HepG2 (cell line): Measurements from ENCODE around the gene FANCD2OS. TPM values are rescaled to one million over a fixed set of nuclear protein-coding genes. Genes with fewer than 3 reads are reported as not detected.

Experiments
- ATAC-seq: fragments of 200-7000 bp; cut with Tn5 transposase; 3 replicates; pipeline ENCODE4 v1.9.1; 2020; ENCODE audit warnings: mild to moderate bottlenecking, moderate library complexity
- BruUV-seq: library from RNA; stranded (reverse); fragments of 400-500 nt; replicated peaks from 2 replicates; lab custom pipeline; 2021; lab: Mats Ljungman, UMichigan
- CTCF ChIA-PET: fragments of 300-600 bp; formaldehyde crosslinking; extraction: SDS; loops from one replicate; lab custom pipeline; 2021; ENCODE audit warnings: low total read pairs, inconsistent platforms, low intra/inter-chr PET ratio; lab: Yijun Ruan, JAX
- POLR2A ChIA-PET: fragments of 350-600 bp; sonication (Branson Sonifier 250); formaldehyde crosslinking; loops from one replicate; lab custom pipeline; 2020; ENCODE audit warnings: antibody characterized with exemption, inconsistent platforms; lab: Yijun Ruan, JAX
- DNase-seq: peaks from one replicate; pipeline ENCODE4 v3.0.0-alpha.2; 2015; ENCODE audit warnings: low spot score
- FAIRE-seq: peaks from 3 replicates; lab custom pipeline; 2011; peaks lifted over from hg19 to GRCh38; lab: Jason Lieb, UNC
- H2AFZ ChIP-seq: one replicate; pipeline ENCODE4 v1.6.1; 2011; ENCODE audit warnings: low read length, inconsistent platforms
- H3K27ac ChIP-seq: fragments of 300-600 bp; 3 replicates; pipeline ENCODE4 v1.8.0; 2011; ENCODE audit warnings: mixed run types, mild to moderate bottlenecking, mixed read lengths, low read length, inconsistent platforms; ENCODE audit not compliant: insufficient read depth; ENCODE audit errors: extremely low read length
- H3K27me3 ChIP-seq, 2 experiments: fragments of 200-600 bp in 1 of 2; 2 replicates in 1 of 2; 3 replicates in 1 of 2; pipeline versions ENCODE4 v1.6.0 to v1.8.0; 2011; ENCODE audit warnings: low read length in 2 of 2, mild to moderate bottlenecking in 2 of 2, moderate library complexity in 2 of 2, inconsistent platforms in 1 of 2; ENCODE audit not compliant: insufficient read depth in 2 of 2, control insufficient read depth in 1 of 2
- H3K36me3 ChIP-seq, 2 experiments: fragments of 200-600 bp in 1 of 2; replicated peaks in 1 of 2; 2 replicates in 1 of 2; 3 replicates in 1 of 2; pipeline versions ENCODE4 v1.5.1 to v1.8.0; 2011; ENCODE audit warnings: low read length in 2 of 2, inconsistent platforms in 1 of 2; ENCODE audit not compliant: insufficient read depth in 2 of 2, control insufficient read depth in 1 of 2
- H3K4me1 ChIP-seq: 2 replicates; pipeline ENCODE4 v1.5.1; 2012; ENCODE audit warnings: low read length, inconsistent platforms; ENCODE audit not compliant: insufficient read depth
- H3K4me2 ChIP-seq: 2 replicates; pipeline ENCODE4 v1.6.0; 2011; ENCODE audit warnings: low read depth, low read length, inconsistent platforms
- H3K4me3 ChIP-seq, 3 experiments: fragments of 200-600 bp in 1 of 3; sonication (generic), shearing (Covaris generic) in 1 of 3; replicated peaks in 1 of 3; 2 replicates each; pipeline ENCODE4 v1.5.1; 2011 to 2016; ENCODE audit warnings: low read length in 3 of 3, inconsistent platforms in 2 of 3, low read depth in 2 of 3, mild to moderate bottlenecking in 2 of 3, control low read depth in 1 of 3, mixed read lengths in 1 of 3; ENCODE audit not compliant: insufficient read depth in 1 of 3
- H3K79me2 ChIP-seq: one replicate; pipeline ENCODE4 v1.6.1; 2011; ENCODE audit warnings: low read length, inconsistent platforms; ENCODE audit not compliant: insufficient read depth
- H3K9ac ChIP-seq: 2 replicates; pipeline ENCODE4 v1.6.0; 2011; ENCODE audit warnings: mild to moderate bottlenecking, low read depth, low read length, inconsistent platforms; ENCODE audit not compliant: insufficient read depth
- H3K9me3 ChIP-seq: 2 replicates; pipeline ENCODE4 v1.5.1; 2012; ENCODE audit warnings: mild to moderate bottlenecking, low read length
- H4K20me1 ChIP-seq: 2 replicates; pipeline ENCODE4 v1.6.0; 2011; ENCODE audit warnings: inconsistent platforms, mild to moderate bottlenecking, low read length, moderate library complexity; ENCODE audit not compliant: insufficient read depth
- AGO2 ChIP-seq: fragments of 200-400 bp; formaldehyde crosslinking; optimal IDR thresholded peaks from 2 replicates; pipeline ENCODE3; 2017; ENCODE audit warnings: mild to moderate bottlenecking, low read depth, low read length, moderate library complexity
- HOXA9 ChIP-seq: sonication (generic); formaldehyde crosslinking; IDR thresholded peaks from 2 replicates; pipeline ENCODE4 v1.8.1; 2022; ENCODE audit warnings: missing genetic modification reagents, mild to moderate bottlenecking, moderate library complexity, borderline replicate concordance
- NFKB2 ChIP-seq: sonication (generic); formaldehyde crosslinking; IDR thresholded peaks from 2 replicates; pipeline ENCODE4 v1.4.0; 2020; ENCODE audit warnings: missing genetic modification reagents, borderline replicate concordance
- POLR2G ChIP-seq: fragments of 200-400 bp; formaldehyde crosslinking; IDR thresholded peaks from 2 replicates; pipeline ENCODE4 v1.6.1; 2018; ENCODE audit warnings: mild to moderate bottlenecking, low read depth, low read length, moderate library complexity
- ZNF10 ChIP-seq: sonication (generic); formaldehyde crosslinking; IDR thresholded peaks from 2 replicates; pipeline ENCODE4 v1.4.0; 2020; ENCODE audit warnings: mild to moderate bottlenecking, low read depth, missing genetic modification reagents, borderline replicate concordance
- ZNF136 ChIP-seq: sonication (generic); formaldehyde crosslinking; IDR thresholded peaks from 2 replicates; pipeline ENCODE4 v1.8.1; 2022; ENCODE audit warnings: low read depth, mild to moderate bottlenecking, moderate library complexity, missing genetic modification reagents
- ZNF441 ChIP-seq: sonication (generic); formaldehyde crosslinking; IDR thresholded peaks from 2 replicates; pipeline ENCODE4 v1.7.0; 2021; ENCODE audit warnings: missing genetic modification reagents, borderline replicate concordance
- WGBS: methylation state at CpG from one replicate; pipeline ENCODE4 v1.1.6; 2017; ENCODE audit warnings: low lambda C conversion rate; 5-methylcytosine and 5-hydroxymethylcytosine counted together
- in situ Hi-C: cut with HindIII; loops from 2 replicates; pipeline ENCODE4 v1.10.0; 2017; ENCODE audit warnings: low pct_unique_long_range_greater_than_20kb; ENCODE audit not compliant: extremely low pct_ligation_motif_present
- intact Hi-C: fragments of 100-400 bp; cut with micrococcal nuclease; formaldehyde crosslinking; loops from one replicate; pipeline ENCODE4 v1.10.0; 2022; ENCODE audit not compliant: unreplicated experiment
- polyA plus RNA-seq, 8 experiments: library from polyadenylated mRNA; depleted of rRNA in 3 of 8; stranded (reverse) in 7 of 8; unstranded in 1 of 8; fragments of >200 nt; fragmentation: Illumina TruSeq in 4 of 8; extraction: Trizol in 4 of 8; gene quantifications; 2 replicates each; pipeline versions ENCODE4 v1.2.1 to v1.2.3, GENCODE V29; 2011 to 2016; ENCODE audit warnings: low read depth in 4 of 8, missing spikeins in 1 of 8, mixed read lengths in 1 of 8; ENCODE audit not compliant: insufficient read depth in 1 of 8
- total RNA-seq, 5 experiments: library from RNA; depleted of rRNA; stranded (reverse); fragments of >200 nt; fragmentation: Illumina TruSeq; extraction: Trizol; gene quantifications; 2 replicates each; pipeline ENCODE4 v1.2.3, GENCODE V29; 2016; ENCODE audit warnings: low read depth in 1 of 5
- TF ChIP-seq, protein P1 (sequence below): sonication (generic); formaldehyde crosslinking; IDR thresholded peaks from 2 replicates; pipeline ENCODE4 v1.5.0; 2020; ENCODE audit warnings: mild to moderate bottlenecking, missing genetic modification reagents
- TF ChIP-seq, protein P2 (sequence below): sonication (generic); formaldehyde crosslinking; IDR thresholded peaks from 2 replicates; pipeline ENCODE4 v1.5.1; 2020; ENCODE audit warnings: mild to moderate bottlenecking, missing genetic modification reagents, moderate library complexity

The FANCD2OS gene
- total and polyA plus RNA-seq, 2 of the 13 experiments (the other 11 are each of a cell fraction or from before 2014, with no cell fraction given): not detected

- peaks cover 1% of the 10 kb centered on the region for H3K4me1 ChIP-seq
- H3K4me3 ChIP-seq: no peak overlapping the region
- POLR2A ChIA-PET: no interaction called here
- no peak overlapping the region for H2AFZ ChIP-seq
- no peak for FAIRE-seq
- ATAC-seq: no peak
- BruUV-seq: no TSS peak
- WGBS: 97% methylated on average over 4 of the region's 4 CpGs
- peaks cover 1 to 19% of the 10 kb centered on the region in 2 experiments; a peak in 3 of 5 replicates for H3K36me3 ChIP-seq
- H3K9me3 ChIP-seq: no peaks in the 10 kb centered on the region
- CTCF ChIA-PET: no interaction called here
- DNase-seq: no peak
- intact Hi-C loops (no loop called here), in situ Hi-C loops (no loop called here)
- H4K20me1 ChIP-seq: no peaks in the 10 kb centered on the region
- no peak overlapping the region for H3K4me2 ChIP-seq
- H3K27ac ChIP-seq: no peak overlapping the region
- no peaks in the 10 kb centered on the region for H3K27me3 ChIP-seq
- H3K79me2 ChIP-seq: no peaks in the 10 kb centered on the region
- H3K9ac ChIP-seq: no peak overlapping the region
- no peak for TF ChIP-seq ZNF136
- TF ChIP-seq ZNF441: no peak
These were observed 47.6 kb upstream of the FANCD2OS start for GRCh38 chr3:10155658-10156057.

GRCh38 chr3:10155123-10155472 is 47.0 kb upstream of the FANCD2OS start:
- Histone ChIP-seq H4K20me1 (no peaks in the 10 kb centered on the region), H3K27me3 (no peaks in the 10 kb centered on the region), H3K27ac (no peak overlapping the region), H3K79me2 (no peaks in the 10 kb centered on the region), H3K4me2 (no peak overlapping the region), H3K9me3 (no peaks in the 10 kb centered on the region), H3K4me1 (no peaks in the 10 kb centered on the region), H3K36me3 (peaks cover 5 to 25% of the 10 kb centered on the region in 2 experiments; a peak in 3 of 5 replicates), H3K4me3 (no peak overlapping the region), H3K9ac (no peak overlapping the region), H2AFZ (no peak overlapping the region)
- ChIA-PET CTCF (no interaction called here), POLR2A (interaction anchor here (0.5 to 2.0 kb wide), 2 partner anchors 12 to 36 kb away, joined by 3 to 4 read pairs; no protein-coding TSS in a partner anchor)
- peak; percentile 27; the same call in 2 of the 3 replicates for ATAC-seq
- 97% methylated on average over 4 of the region's 4 CpGs for WGBS
- no TSS peak for BruUV-seq
- in situ Hi-C loops (no loop called here), intact Hi-C loops (no loop called here)
- DNase-seq: no peak
- no peak for FAIRE-seq
- TF ChIP-seq ZNF10 (CRISPR knock-in tag) (no peak), POLR2G (peak; percentile 14; the same call in 1 of the 2 replicates), HOXA9 (CRISPR knock-in tag) (no peak), AGO2 (peak; percentile 16), NFKB2 (CRISPR knock-in tag) (no peak)
- TF ChIP-seq, protein P1, sequence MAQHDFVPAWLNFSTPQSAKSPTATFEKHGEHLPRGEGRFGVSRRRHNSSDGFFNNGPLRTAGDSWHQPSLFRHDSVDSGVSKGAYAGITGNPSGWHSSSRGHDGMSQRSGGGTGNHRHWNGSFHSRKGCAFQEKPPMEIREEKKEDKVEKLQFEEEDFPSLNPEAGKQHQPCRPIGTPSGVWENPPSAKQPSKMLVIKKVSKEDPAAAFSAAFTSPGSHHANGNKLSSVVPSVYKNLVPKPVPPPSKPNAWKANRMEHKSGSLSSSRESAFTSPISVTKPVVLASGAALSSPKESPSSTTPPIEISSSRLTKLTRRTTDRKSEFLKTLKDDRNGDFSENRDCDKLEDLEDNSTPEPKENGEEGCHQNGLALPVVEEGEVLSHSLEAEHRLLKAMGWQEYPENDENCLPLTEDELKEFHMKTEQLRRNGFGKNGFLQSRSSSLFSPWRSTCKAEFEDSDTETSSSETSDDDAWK (CRISPR knock-in tag): no peak
- TF ChIP-seq, protein P2, sequence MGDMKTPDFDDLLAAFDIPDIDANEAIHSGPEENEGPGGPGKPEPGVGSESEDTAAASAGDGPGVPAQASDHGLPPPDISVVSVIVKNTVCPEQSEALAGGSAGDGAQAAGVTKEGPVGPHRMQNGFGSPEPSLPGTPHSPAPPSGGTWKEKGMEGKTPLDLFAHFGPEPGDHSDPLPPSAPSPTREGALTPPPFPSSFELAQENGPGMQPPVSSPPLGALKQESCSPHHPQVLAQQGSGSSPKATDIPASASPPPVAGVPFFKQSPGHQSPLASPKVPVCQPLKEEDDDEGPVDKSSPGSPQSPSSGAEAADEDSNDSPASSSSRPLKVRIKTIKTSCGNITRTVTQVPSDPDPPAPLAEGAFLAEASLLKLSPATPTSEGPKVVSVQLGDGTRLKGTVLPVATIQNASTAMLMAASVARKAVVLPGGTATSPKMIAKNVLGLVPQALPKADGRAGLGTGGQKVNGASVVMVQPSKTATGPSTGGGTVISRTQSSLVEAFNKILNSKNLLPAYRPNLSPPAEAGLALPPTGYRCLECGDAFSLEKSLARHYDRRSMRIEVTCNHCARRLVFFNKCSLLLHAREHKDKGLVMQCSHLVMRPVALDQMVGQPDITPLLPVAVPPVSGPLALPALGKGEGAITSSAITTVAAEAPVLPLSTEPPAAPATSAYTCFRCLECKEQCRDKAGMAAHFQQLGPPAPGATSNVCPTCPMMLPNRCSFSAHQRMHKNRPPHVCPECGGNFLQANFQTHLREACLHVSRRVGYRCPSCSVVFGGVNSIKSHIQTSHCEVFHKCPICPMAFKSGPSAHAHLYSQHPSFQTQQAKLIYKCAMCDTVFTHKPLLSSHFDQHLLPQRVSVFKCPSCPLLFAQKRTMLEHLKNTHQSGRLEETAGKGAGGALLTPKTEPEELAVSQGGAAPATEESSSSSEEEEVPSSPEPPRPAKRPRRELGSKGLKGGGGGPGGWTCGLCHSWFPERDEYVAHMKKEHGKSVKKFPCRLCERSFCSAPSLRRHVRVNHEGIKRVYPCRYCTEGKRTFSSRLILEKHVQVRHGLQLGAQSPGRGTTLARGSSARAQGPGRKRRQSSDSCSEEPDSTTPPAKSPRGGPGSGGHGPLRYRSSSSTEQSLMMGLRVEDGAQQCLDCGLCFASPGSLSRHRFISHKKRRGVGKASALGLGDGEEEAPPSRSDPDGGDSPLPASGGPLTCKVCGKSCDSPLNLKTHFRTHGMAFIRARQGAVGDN (CRISPR knock-in tag): no peak
